Stimulated activated CD8-positive, alpha-beta memory T cell treated with anti-CD3 and anti-CD28 coated beads, Interleukin-12 subunit alpha, Interleukin-12 subunit beta, amount 100 ng/mL, for 1 hour (primary cell): ENCODE data around the gene ETV2.
A peak's percentile ranks its signal among the peaks of the same experiment; 100 is the strongest.
"Not testable (repeated sequence)": the region's sequence is repeated elsewhere in the genome, so short reads cannot be mapped to it uniquely, and the experiment has no call there.

ENCODE experiments used
- DNase-seq: peaks from one replicate; pipeline ENCODE4 v3.0.0-alpha.2; 2020; ENCODE audit warnings: low read depth

ETV2 gene

DNA sequence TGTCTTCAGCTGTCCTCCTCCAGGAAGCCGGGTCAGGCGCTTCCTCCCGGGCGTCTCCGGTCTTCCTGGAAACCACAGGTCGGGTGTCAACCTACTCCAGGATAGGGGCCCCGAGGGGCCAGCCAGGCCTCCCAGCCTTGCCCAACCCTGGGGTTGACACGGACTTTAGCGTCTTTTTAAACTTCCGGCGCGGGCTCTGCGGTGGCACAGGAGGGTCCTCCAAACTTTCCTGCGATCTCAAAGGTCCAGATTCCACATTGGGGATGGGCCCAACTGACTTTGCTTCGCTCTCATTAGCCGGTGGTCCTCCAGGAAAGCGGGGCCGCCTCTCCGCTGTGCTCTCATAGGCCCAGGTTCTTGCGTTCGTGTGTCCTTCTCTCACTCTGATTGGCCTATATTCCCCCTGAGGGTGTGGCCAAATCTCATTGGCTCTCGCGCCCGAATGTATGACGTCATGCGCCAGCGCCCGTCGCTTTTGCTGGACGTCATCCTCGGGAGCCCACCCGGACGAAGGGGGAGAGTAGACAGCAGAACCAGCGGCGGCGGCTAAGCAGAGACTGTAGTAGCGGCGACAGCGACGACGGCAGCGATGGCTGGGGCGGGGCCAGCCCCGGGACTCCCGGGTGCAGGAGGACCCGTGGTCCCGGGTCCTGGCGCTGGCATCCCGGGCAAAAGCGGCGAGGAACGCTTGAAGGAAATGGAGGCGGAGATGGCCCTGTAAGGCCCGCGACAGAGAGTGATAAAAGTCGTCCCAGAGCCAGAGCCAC lies 12.8 kb upstream of the ETV2 start, which contains the start of gene RBM42:
Gene RBM42, plus strand, starts transcription at position 472 of the 767 bp plus-strand sequence. Its CDS starts 118 bp downstream, at position 590.
- peak; percentile 95 for DNase-seq

DNA sequence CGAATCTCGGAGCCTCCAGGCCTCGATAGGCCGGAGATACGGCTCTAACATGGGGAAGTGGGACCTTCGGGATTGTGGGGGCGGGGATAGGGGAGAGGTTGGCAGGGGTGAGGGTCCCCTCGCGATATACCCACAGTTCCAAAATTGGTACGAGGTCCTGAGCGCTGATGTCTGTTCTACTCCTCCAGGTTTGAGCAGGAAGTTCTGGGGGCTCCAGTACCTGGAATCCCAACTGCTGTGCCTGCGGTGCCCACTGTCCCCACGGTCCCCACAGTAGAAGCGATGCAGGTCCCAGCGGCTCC lies 12.3 kb upstream of the ETV2 start:
- DNase-seq, result no peak

DNA sequence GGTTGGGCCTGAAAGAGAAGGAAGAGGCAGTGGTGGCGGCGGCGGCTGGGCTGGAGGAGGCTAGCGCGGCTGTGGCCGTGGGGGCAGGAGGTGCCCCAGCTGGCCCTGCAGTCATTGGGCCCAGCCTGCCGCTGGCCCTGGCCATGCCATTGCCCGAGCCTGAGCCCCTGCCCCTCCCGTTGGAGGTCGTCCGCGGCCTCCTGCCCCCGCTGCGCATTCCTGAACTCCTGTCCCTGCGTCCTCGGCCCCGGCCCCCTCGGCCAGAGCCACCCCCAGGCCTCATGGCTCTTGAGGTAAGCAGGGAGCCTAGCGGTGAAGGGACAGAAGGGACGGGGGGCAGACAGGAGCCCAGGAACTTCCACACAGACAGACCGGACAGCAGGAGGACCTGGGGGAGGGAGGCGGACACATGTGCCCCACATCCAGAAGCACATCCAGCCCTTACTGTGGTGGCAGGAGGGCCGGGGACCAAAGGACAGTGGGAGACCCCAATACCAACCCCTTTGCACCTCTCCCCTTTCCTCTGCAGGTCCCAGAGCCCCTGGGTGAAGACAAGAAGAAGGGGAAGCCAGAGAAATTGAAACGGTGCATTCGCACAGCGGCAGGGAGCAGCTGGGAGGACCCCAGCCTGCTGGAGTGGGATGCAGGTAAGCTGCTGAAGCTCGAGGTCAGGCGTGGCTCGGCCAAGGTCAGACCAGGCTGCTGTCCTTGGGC lies 7.7 kb upstream of the ETV2 start:
- DNase-seq, result no peak

DNA sequence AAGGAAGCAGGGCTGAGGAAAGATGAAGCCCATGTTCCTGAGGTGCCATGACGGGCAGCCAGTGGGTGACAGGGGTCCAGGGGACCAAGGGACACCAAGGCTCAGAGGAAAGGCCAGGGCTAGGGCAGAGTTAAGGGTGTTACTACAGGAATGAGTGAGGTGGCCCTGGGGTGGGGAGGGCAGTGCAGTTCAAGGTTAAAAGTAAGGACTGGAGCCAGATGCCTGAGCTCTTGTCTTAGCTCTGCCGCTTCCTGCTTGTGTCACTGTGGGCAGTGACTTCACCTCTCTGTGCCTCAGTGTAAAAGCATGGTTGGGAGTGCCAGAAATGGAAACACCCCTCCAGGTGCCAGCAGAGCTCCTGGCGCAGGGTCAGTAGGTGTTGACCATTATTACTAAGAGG lies 4.9 kb upstream of the ETV2 start:
- DNase-seq, result no peak

DNA sequence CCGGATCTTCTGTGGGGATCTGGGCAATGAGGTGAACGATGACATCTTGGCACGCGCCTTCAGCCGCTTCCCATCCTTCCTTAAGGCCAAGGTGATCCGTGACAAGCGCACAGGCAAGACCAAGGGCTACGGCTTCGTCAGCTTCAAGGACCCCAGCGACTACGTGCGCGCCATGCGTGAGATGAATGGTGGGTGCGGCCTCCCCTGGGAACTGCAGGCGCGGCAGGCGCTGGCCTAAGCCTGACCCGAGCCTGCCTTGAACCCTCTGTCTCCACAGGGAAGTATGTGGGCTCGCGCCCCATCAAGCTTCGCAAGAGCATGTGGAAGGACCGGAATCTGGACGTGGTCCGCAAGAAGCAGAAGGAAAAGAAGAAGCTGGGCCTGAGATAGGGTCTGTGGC lies 4.4 kb upstream of the ETV2 start:
- DNase-seq, result no peak

DNA sequence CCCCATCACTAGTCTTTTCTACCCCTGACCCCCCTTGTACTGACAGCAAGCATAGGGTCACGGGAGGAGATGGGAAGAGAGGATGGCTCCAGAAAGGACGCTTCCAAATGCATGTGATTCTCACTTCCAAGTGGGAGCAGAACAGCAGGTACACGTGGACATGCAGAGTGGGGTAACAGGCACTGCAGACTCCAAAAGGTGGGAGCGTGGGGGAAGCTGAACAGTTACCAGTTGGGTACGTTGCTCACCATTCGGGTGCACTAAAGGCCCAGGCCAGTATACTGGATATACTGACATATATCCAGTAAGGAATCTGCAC lies 2.3 kb upstream of the ETV2 start:
- no peak for DNase-seq

DNA sequence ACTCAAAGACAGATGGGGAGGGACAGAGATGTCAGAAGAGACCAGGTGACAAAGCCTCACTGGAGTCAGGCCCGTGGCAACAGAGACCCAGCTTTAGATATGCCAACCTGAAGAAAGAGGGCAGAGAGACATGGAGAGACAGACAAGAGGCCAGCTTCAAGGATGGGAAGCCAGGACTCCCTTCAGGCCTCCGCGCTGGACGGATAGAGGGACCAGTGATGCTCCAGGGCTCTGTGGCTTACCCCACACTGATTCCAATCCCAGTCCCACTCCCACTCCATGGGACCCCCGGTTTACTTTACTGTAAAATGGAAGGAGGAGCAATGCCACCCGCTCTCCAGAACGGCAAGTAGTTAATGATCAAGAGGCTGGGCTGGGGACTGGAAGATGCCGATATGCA lies 1.7 kb upstream of the ETV2 start:
- no peak for DNase-seq

DNA sequence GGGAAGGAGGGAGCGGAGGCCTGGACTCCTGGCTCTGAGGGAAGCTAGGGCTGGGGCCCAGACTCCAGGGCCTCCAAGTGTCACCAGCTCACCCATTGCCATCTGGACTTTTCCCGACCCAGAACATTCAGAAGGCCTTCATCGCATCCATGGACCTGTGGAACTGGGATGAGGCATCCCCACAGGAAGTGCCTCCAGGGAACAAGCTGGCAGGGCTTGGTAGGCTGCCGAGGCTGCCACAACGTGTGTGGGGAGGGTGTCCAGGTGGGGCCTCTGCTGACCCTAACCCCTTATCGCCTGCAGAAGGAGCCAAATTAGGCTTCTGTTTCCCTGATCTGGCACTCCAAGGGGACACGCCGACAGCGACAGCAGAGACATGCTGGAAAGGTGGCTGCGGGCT lies 767 bp downstream of the ETV2 start:
- DNase-seq, result no peak

DNA sequence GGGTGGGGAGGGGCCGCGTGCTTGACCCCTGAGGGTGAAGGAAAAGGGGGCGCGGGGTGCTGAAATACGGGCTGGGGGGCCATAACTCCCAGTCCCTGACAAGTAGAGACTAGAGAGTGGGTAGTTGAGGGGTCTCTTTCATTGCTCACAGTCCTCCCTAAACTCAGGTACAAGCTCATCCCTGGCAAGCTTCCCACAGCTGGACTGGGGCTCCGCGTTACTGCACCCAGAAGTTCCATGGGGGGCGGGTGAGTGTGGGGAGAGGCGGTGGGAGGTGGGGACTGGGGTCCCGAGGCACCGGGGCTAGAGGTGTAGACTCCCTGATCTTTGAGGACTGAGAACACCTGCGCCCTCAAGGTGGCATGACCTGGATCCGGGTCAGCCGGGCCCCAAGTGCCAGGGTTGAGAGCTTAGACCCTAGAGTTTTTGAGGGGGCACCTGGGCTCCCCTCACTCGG lies 1.3 kb downstream of the ETV2 start:
- DNase-seq, result no peak

DNA sequence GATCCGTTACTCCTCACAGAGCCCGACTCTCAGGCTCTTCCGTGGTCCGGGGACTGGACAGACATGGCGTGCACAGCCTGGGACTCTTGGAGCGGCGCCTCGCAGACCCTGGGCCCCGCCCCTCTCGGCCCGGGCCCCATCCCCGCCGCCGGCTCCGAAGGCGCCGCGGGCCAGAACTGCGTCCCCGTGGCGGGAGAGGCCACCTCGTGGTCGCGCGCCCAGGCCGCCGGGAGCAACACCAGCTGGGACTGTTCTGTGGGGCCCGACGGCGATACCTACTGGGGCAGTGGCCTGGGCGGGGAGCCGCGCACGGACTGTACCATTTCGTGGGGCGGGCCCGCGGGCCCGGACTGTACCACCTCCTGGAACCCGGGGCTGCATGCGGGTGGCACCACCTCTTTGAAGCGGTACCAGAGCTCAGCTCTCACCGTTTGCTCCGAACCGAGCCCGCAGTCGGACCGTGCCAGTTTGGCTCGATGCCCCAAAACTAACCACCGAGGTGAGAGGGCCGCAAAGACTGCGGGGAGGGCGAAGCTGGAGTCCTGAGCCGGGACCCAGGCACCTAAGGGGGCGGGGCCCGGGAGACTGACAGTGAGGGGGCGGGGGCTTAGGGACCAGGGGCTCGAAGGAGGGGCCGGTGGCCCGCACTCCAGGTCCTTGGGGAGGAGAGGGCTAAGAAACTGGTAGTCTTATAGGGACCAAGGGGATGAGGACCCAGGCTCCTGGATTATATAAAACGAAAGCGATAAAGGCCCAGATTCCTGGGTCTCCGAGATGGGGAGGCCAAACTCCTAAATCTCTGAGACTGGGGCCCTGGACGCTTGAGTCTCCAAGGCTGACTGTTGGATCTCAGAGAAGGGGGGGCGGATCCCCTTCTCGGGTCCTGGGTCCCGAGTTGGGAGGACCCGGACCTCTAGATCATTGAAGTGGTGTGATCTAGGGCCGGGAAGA lies 2.0 kb downstream of the ETV2 start:
- DNase-seq, result peak; percentile 55

DNA sequence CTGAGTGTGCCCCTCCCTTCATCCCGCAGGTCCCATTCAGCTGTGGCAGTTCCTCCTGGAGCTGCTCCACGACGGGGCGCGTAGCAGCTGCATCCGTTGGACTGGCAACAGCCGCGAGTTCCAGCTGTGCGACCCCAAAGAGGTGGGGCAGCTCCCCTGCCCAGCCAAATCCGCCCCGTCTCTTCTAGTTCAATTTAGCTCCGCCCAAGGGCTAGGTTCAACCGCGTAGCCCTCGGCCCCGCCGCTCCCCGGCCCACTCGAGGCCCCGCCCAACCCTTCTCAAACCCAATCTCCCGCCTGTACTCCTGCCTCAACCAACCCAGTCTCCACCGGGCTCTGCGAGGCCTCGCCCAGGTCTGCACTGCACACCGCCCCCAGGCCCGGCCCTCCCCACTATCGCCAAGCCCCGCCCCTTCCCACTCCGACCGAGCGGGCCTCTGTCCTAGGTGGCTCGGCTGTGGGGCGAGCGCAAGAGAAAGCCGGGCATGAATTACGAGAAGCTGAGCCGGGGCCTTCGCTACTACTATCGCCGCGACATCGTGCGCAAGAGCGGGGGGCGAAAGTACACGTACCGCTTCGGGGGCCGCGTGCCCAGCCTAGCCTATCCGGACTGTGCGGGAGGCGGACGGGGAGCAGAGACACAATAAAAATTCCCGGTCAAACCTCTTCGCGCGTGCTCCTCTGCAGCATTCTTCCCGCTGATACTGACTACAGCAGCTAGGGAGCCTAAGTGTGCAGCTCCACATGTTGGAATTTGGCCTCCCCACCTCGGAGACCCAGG lies 2.9 kb downstream of the ETV2 start:
- peak; percentile 88 for DNase-seq

DNA sequence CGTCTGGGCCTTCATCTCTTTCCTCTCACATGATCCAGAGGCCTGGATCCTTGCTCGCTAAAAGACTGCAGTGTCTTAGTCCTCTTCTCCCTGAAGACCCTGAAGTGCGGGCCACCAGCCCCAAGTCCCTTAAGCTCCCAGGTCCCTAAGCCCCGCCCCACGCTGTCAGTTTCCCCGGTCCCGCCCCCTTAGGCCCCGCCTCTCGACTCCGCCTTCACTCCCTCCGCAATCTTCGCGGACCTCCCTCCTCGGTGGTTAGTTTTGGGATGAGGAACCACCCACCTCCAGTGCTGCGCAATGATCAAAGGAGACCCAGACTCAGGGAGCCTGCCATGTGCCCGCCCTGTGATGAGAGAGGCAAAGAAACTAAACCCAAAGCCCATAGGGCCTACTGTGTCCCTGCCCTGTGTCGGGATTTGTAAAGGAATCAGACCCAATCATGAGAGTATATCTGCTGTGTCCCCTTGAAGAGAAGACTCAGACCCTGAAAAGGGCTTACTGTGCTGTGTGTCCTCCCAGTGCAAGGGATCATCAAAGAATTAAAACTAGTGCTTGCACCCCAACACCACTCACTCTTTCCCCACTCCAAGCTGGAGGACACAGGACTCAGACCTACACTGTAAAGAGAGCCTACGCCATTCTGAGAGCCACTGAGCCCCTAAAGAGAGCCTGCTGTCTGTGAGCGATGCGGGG lies 3.6 kb downstream of the ETV2 start:
- peak; percentile 51 for DNase-seq

DNA sequence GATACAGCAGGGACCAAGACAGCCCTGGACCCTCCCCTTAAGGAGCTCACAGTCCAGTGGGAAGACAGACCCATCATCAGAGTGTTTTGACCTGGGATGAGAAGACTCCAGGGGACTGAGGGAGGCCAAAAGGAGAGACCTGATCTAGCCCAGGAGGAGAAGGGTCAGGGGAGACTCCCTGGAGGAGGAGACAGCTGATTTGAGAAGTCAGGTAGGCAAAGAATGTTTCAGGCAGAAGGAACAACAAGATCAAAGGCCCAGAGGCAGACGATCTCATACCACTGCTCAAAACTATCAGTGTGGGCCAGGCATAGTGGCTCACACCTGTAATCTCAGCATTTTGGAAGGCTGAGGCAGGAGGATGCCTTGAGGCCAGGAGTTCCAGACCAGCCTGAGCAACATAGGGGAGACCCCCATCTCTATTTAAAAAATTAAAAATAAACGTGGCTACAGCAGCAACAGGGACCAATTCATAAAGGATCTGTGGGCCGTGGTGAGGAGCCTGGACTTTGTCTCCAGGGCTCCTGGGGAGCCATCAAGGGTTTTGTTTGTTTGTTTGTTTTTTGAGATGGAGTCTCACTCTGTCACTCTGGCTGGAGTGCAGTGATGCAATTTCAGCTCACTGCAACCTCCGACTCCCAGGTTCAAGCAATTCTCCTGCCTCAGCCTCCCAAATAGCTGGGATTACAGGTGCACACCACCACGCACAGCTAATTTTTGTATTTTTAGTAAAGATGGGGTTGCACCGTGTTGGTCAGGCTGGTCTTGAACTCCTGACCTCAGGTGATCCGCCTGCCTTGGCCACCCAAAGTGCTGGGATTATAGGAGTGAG lies 4.4 kb downstream of the ETV2 start:
- no peak for DNase-seq

DNA sequence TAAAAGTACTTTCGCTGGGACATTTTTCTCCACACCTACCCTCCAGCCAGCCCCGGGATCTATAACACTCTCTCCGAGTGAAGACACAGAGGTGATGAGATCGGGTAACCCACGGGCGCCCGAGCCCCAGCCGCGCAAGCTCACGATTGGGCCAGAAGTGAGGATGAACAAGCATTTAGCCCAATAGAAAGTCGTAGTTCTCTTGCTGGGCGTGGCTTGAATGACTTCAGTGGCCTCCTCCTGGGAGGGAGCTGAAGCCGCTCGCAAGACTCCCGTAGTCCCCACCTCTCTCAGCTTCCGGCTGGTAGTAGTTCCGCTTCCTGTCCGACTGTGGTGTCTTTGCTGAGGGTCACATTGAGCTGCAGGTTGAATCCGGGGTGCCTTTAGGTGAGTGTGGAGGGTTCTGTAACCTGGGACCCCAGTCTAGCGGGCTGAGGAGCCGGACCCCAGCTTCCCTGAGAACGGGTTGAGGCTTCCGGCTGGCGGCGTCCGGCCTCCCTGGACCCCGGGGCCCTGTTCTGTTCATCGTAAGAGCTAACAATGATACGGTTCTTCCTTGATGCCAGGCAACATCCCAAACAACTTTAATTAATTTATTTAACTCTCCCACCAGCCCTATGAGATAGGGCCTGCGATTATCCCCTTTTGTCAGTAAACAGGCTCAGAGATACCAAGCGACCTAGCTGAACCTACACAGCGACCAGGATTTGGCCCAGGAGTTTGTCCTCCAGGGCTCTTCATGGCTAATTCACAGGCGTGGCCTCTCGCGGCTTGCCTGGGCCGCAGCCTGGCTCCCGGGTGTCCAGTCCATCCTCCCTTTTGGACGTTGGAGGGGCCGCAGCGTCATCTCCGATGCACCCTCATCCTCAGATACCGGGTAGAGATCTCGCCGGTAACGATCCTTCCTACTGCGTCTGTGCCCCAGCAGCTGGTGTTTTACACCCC lies 6.7 kb downstream of the ETV2 start, which contains the start of gene COX6B1:
Gene COX6B1, plus strand, starts transcription at position 307 of the 945 bp plus-strand sequence. CDS start 2,921 bp downstream, outside the sequence.
- DNase-seq, result peak; percentile 87

DNA sequence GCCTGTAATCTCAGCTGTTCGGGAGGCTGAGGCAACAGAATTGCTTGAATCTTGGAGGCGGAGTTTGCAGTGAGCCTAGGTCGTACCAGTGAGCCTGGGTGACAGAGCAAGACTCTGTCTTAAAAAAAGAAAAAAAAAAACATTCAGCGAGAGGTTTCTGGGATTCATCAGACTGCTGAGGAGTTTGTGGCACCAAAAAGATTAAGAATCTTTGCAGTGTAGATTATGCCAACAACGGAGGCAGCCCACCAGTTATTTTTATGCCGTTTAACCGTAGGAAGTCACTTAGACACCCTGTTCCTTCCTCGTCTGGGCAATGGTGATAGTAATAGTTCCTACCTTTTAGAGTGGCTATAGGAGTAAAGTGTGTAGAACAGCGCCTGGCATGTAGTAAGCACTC lies 9.0 kb downstream of the ETV2 start:
- DNase-seq, result no peak

DNA sequence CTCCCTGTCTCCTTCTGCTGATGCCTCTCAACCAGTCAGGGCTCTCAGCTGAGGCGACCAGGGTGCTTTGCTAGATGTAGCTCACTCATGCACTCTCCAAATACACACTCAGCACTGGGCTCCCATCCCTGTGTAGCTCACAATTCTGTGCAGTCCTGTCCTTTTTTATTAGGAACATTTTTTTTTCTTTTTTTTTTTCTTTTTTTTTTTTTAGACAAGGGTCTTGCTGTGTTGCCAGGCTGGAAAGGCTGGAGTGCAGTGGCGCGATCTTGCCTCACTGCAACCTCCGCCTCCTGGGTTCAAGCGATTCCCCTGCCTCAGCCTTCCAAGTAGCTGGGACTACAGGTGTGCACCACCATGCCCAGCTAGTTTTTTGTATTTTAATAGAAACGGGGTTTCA lies 13.3 kb downstream of the ETV2 start:
- DNase-seq, result not testable (repeated sequence)

DNA sequence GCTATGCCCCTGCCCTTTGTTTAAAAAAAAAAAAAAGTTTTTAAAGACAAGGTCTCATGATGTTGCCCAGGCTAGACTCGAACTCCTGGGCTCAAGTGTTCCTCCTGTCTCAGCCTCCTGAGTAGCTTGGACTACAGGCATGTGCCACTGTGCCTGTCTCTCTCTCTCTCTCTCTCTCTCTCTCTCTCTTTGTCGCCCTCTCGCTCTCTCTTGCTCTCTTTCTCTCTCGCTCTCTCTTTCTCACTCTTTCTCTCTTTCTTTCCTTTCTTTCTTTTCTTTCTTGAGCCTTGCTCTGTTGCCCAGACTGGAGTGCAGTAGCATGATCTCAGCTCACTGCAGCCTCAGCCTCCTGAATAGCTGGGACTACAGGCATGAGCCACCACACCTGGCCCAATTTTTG lies 14.1 kb downstream of the ETV2 start:
- DNase-seq, result no peak

DNA sequence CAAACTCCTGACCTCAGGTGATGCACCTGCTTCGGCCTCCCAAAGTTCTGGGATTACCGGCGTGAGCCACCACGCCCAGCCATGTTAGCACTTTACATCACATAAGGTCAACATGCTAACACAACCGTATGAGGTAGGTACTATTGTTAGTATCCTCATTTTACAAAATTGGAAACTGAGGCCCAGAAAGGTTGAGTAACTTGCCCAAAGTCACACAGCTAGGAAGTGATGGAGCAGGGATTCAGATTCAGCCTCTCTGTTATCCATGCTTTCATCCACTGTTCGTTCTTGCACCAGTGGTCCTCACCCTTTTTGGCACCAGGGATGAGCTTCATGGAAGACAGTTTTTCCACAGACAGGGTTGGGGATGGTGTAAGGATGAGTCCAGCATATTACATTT lies 15.2 kb downstream of the ETV2 start:
- no peak for DNase-seq
